Loucy (cell line): ENCODE data around the gene GLRA3.

Experiments used
- CTCF ChIP-seq: fragments of 200-600 bp; sonication (generic); conservative IDR thresholded peaks from 2 replicates; pipeline ENCODE4 v1.5.1; 2014; ENCODE audit warnings: mild to moderate bottlenecking, antibody characterized with exemption, low read length
- EZH2phosphoT487 ChIP-seq: fragments of 200-600 bp; IDR thresholded peaks from 2 replicates; pipeline ENCODE4 v1.6.1; 2018; ENCODE audit warnings: antibody characterized with exemption, mild to moderate bottlenecking, moderate library complexity, borderline replicate concordance

- no peak for TF ChIP-seq CTCF
- no peak for TF ChIP-seq EZH2phosphoT487
These were observed 221.3 kb downstream of the GLRA3 start for GRCh38 chr4:174607792-174608191.
